Measurements from ENCODE around the gene MED27.

MED27 gene

DNA sequence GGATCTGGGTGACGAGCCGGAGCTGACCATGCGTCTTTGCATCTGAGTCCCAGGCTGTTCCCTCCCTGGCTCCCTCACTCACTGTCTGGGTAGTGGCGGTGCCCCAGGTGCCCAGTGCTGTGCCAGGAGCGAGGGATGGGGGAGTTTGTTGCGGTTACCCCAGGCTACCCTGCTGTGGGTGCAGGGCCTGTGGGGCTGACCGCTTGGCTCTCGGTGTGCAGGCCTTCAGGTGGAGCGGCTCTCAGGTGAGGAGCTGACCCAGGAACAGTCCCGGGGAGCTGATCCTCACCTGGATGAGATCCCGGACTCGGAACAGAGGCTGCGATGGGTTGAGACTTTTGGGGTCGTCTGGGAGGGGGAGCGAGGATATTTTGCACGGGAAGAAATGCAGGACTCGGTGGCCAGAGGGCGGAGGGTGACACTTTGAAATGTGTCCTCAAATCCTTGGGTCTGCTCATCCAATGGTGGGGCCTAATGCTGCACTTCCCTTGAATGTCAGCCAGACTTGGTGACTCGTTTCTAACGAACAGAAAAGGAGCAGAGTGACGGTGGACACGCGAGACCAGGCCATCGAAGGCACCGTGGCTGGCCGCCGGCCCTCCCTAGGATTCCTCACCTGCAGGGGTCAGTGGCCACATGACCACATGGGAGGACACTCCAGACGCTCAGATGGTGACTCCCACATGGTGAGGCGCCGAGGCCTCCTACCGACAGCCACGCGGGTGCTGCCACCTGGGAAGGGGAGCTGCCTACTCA, 235.5 kb downstream of the MED27 start:
- Histone ChIP-seq H3K36me3 (no peaks in the 10 kb centered on the region), H4K20me1 (peaks cover 0 to 5% (median 0%) of the 10 kb centered on the region in 11 experiments; a peak in 1 of 22 replicates), H3K9me3 (replicated peaks in 1 of 11) (no peaks in the 10 kb centered on the region), H3K4me3 (no peak overlapping the region), H3K4me2 (peak overlapping the region in 3 of 11 experiments; percentile 83 to 98 (median 88); a peak in 4 of 22 replicates), H3K4me1 (peaks cover 29 to 65% (median 50%) of the 10 kb centered on the region in 10 experiments), H3K27ac (no peak overlapping the region), H3K27me3 (no peaks in the 10 kb centered on the region), H3K9ac (no peak overlapping the region)
- no peak for TF ChIP-seq Cebpa-rat (IDR thresholded peaks at IDR 0.05)

DNA sequence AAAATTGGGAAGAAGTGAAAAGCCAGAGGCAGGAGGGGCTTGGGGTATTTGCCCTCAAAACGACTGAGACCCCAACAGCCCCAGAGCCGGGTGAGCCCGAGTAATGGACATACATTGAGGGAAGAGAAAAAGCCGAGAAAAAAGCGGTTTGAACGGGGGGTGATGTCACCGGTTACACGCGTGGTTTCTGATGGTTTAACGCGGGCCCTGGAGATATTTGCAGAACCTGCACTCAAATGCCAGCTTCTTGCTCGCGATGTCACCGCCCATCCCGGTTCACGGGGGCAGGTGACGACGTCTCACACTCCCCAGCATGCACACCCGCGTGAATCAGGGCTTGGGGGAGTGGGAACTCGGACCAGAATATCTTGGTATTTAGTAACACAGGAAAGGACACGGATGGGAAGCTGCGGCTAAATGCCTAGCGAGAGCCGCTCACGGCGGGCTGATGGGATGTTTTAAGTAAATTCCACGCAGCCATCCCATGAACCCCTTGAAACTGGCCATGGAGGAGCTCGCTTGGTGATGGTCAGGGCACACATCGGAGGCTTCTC, 237.8 kb downstream of the MED27 start:
- Histone ChIP-seq H3K4me3 (no peak overlapping the region), H4K20me1 (peaks cover 0 to 5% (median 0%) of the 10 kb centered on the region in 11 experiments; a peak in 1 of 22 replicates), H3K9me3 (replicated peaks in 1 of 11) (no peaks in the 10 kb centered on the region), H3K27me3 (peaks cover 0 to 19% (median 0%) of the 10 kb centered on the region in 11 experiments; a peak in 6 of 22 replicates), H3K27ac (peak overlapping the region in 1 of 11 experiments; percentile 3; a peak in 1 of 22 replicates), H3K4me2 (peak overlapping the region in 9 of 11 experiments; percentile 46 to 98 (median 83); a peak in 16 of 22 replicates), H3K36me3 (no peaks in the 10 kb centered on the region), H3K4me1 (peaks cover 27 to 83% (median 69%) of the 10 kb centered on the region in 10 experiments), H3K9ac (no peak overlapping the region)
- no peak for TF ChIP-seq Cebpa-rat (IDR thresholded peaks at IDR 0.05)

DNA sequence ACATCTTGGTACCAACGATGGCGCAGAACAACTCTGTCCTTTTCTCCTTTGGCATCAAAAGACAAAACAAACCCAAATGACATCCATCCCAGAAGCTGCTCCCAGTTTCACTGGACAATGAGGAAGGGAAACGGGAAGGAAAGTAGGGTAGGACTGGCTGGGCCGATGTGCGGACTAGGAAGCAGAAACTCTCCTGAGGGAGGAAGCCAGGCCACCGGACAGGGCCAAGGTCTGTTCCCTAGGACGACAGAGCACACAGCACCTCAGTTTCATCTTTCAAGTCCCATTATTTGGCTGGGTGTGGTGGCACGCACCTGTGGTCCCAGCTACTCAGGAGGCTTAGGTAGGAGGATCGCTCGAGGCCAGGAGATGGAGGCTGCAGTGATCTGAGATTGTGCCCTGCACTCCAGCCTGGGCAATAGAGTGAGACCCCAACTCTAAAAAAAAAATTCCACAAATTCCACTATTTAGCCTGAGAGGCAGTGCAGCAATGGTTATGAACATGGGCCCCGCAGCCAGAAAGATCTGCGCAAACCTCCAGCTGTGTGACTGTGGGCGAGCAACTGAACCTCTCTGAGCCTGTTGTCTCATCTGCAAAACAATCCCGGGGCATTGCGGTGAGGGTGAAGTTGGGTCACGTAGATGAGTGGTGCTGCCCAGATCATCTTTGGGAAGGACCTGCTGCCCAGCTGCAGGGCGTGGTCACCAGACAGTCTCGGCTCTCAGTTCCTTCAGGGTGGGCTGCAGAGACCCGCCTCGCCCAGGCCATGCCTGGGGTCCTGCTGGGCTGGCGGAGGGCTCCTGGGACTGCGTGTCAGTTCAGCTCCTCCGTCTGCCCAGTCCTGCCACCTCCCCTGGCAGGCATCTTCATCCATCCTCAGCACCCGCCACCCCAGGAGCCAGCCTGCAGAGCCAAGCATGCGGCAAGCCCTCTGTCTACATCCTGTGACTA, 238.6 kb downstream of the MED27 start:
- H3K9ac ChIP-seq: peak overlapping the region in 1 of 11 experiments; percentile 75; a peak in 1 of 22 replicates
- H3K4me3 ChIP-seq: no peak overlapping the region
- H3K9me3 ChIP-seq (replicated peaks in 1 of 11): no peaks in the 10 kb centered on the region
- peak overlapping the region; percentile 77 to 98 (median 83) for H3K4me2 ChIP-seq
- H3K4me1 ChIP-seq: peaks cover 35 to 85% (median 77%) of the 10 kb centered on the region in 10 experiments
- peaks cover 0 to 28% (median 0%) of the 10 kb centered on the region in 11 experiments; a peak in 7 of 22 replicates for H3K27me3 ChIP-seq
- TF ChIP-seq Cebpa-rat (IDR thresholded peaks at IDR 0.05): no peak
- peak overlapping the region in 9 of 11 experiments; percentile 61 to 85 (median 82); a peak in 13 of 22 replicates for H3K27ac ChIP-seq
- no peaks in the 10 kb centered on the region for H3K36me3 ChIP-seq
- H4K20me1 ChIP-seq: peaks cover 0 to 5% (median 0%) of the 10 kb centered on the region in 11 experiments; a peak in 1 of 22 replicates

DNA sequence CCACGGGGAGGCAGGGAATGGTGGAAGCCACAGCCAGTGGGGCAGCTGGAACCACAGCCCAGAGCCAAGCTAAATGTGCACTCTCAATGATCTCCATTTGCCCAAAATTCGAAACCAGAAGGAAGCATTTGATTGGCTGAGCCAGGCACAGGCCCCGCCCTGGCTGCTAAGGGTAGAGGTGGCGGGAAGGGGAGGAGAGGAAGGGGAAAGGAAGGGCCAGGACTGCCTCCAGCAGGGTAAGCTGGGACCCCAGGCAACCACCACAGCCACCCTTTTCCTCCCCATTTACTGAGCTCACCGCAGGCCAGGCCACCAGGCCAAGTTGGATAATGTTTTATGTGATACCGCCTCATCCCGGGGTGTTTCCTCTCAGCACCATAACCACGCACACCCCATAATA, 239.4 kb downstream of the MED27 start:
- peak overlapping the region; percentile 77 to 98 (median 83) for H3K4me2 ChIP-seq
- no peaks in the 10 kb centered on the region for H3K36me3 ChIP-seq

DNA sequence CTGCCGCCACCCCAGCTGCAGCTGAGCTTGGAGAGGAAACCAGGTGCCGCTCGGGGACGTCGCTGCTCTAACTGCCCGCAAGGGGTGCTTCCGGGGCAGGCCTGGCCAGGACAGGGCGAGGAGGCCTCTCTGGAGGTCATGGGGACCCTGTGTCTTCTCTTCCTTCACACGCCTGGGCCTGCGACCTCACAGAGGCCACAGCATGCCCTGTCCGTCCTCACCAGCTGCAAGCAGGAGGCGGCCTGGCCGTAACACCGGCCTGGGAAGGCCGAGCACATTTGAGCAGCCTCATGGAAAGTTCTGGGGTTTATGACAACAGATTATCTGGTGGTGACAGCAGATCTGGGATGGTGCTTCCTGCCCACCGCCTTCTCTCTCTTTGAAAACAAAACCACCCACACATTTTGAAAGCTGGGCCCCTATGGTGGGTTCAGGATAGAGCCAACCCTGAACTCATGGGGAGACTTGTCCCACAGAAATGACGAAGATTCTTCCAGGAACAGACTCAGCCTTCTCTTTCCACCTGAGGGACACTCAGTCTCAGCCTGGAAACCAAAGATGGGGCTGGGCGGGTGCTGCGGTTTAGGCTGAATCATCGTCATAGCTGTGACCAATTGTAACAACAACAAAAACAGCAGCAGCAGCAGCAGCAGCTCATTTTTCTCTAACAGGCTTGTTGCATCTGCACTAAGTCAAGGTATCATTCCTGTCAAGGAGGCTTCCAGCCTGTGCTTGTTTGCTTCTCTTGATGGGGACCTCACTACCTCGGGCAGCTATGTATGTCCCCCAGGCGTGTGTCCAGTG, 240.2 kb downstream of the MED27 start:
- Histone ChIP-seq H3K4me2 (peak overlapping the region; percentile 77 to 98 (median 83)), H3K27me3 (peaks cover 0 to 43% (median 0%) of the 10 kb centered on the region in 11 experiments; a peak in 7 of 22 replicates), H3K27ac (peak overlapping the region in 10 of 11 experiments; percentile 61 to 85 (median 80); a peak in 21 of 22 replicates), H3K9ac (peak overlapping the region in 10 of 11 experiments; percentile 13 to 76 (median 68); a peak in 18 of 22 replicates), H3K4me3 (peak overlapping the region in 2 of 10 experiments; percentile 5 to 30; a peak in 3 of 20 replicates), H4K20me1 (peaks cover 0 to 14% (median 0%) of the 10 kb centered on the region in 11 experiments; a peak in 1 of 22 replicates), H3K9me3 (replicated peaks in 1 of 11) (peaks cover 0 to 3% (median under 1%) of the 10 kb centered on the region in 11 experiments; a peak in 11 of 22 replicates), H3K36me3 (no peaks in the 10 kb centered on the region), H3K4me1 (peaks cover 50 to 100% (median 93%) of the 10 kb centered on the region in 10 experiments)
- TF ChIP-seq Cebpa-rat (IDR thresholded peaks at IDR 0.05): no peak

More for the DNA sequence above, 239.4 kb downstream of the MED27 start:
- peaks cover 0 to 13% (median 0%) of the 10 kb centered on the region in 11 experiments; a peak in 1 of 22 replicates for H4K20me1 ChIP-seq
- peaks cover 0 to 36% (median 0%) of the 10 kb centered on the region in 11 experiments; a peak in 7 of 22 replicates for H3K27me3 ChIP-seq
- peak overlapping the region in 9 of 11 experiments; percentile 28 to 76 (median 67); a peak in 12 of 22 replicates for H3K9ac ChIP-seq
- no peak for TF ChIP-seq Cebpa-rat (IDR thresholded peaks at IDR 0.05)
- peak overlapping the region in 10 of 11 experiments; percentile 11 to 85 (median 80); a peak in 18 of 22 replicates for H3K27ac ChIP-seq
- H3K4me3 ChIP-seq: no peak overlapping the region
- peaks cover 43 to 93% (median 86%) of the 10 kb centered on the region in 10 experiments for H3K4me1 ChIP-seq
- no peaks in the 10 kb centered on the region for H3K9me3 ChIP-seq (replicated peaks in 1 of 11)

DNA sequence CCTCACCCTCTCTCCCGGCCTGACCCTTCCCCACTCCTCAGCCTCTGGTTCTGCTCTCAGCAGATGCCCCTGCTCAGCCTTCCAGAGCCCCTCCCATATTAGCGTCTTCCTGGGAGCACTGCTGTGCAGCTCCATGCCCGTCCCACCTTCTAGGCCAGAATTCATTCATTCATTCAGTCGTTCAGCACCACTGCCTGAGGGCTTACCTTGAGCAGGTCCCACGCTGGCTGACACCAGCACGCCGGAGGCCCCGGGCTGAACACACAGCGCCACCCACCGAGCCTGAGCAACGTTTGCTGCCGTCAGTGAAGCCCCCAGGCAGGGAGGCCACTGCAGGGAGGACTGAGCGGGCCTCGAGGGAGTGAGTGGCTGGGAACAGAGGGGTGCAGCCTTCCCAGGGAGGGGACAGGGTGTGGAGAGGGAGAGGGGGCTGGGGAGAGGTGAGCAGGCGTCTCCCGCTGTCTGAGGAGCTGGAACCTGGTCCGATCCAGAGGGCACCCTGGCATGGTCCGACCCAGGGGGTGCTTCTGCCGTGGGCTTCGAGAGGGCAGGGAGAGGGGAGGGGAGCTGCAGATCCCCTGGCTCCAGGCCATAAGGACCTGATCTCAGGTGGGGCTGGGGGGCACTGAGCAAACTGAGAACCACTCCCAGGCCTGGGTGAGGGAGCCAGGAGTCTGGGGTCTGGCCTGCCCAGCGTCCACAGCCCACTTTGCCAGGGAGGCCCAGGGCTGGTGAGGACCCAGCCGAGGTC, 241.0 kb downstream of the MED27 start:
- H3K4me3 ChIP-seq: peak overlapping the region in 2 of 10 experiments; percentile 5 to 30; a peak in 3 of 20 replicates
- H3K27me3 ChIP-seq: peaks cover 0 to 46% (median 0%) of the 10 kb centered on the region in 11 experiments; a peak in 7 of 22 replicates

More for the DNA sequence above, 241.0 kb downstream of the MED27 start:
- Histone ChIP-seq H4K20me1 (peaks cover 0 to 14% (median 0%) of the 10 kb centered on the region in 11 experiments; a peak in 1 of 22 replicates), H3K4me2 (peak overlapping the region; percentile 77 to 98 (median 83)), H3K9me3 (replicated peaks in 1 of 11) (peaks cover 7 to 11% (median 9%) of the 10 kb centered on the region in 11 experiments), H3K4me1 (peaks cover 51 to 100% (median 94%) of the 10 kb centered on the region in 10 experiments), H3K9ac (peak overlapping the region in 10 of 11 experiments; percentile 13 to 76 (median 68); a peak in 18 of 22 replicates), H3K36me3 (peaks cover 0 to 5% (median 0%) of the 10 kb centered on the region in 11 experiments; a peak in 3 of 22 replicates), H3K27ac (peak overlapping the region in 10 of 11 experiments; percentile 61 to 85 (median 80); a peak in 21 of 22 replicates)
- TF ChIP-seq Cebpa-rat (IDR thresholded peaks at IDR 0.05): no peak

Measured in BLaER1 treated with 17β-estradiol and CSF1 and Interleukin-3, amounts not matched to agents 10 nM and 100 nM (cell line).